Endothelial cell of umbilical vein (primary cell): Measurements from ENCODE around the gene SARS1. TPM values are rescaled to one million over a fixed set of nuclear protein-coding genes. Genes with fewer than 3 reads are reported as not detected.

ENCODE experiments used
- BruUV-seq: library from RNA; stranded (reverse); fragments of 400-500 nt; replicated peaks from 2 replicates; lab custom pipeline; 2021; lab: Mats Ljungman, UMichigan
- CTCF ChIA-PET: fragments of 300-600, 350-600 bp; sonication (Branson Sonifier 250); formaldehyde crosslinking; loops from one replicate; lab custom pipeline; 2021; ENCODE audit warnings: antibody characterized with exemption, inconsistent platforms; lab: Charles Lee
- POLR2A ChIA-PET: fragments of 300-600, 350-600 bp; sonication (Branson Sonifier 250); formaldehyde crosslinking; loops from one replicate; lab custom pipeline; 2021; ENCODE audit warnings: antibody characterized with exemption, inconsistent platforms; lab: Charles Lee
- DNase-seq: peaks from one replicate; pipeline ENCODE4 v3.0.0-alpha.2; 2011; ENCODE audit warnings: low read depth, low spot score
- FAIRE-seq: peaks from 2 replicates; lab custom pipeline; 2011; peaks lifted over from hg19 to GRCh38; lab: Jason Lieb, UNC
- H2AFZ ChIP-seq: 2 replicates; pipeline ENCODE4 v1.6.0; 2012; ENCODE audit warnings: low read depth, low read length, control low read depth, inconsistent platforms
- H3K27ac ChIP-seq: 2 replicates; pipeline ENCODE4 v1.5.1; 2011; ENCODE audit warnings: low read depth, mild to moderate bottlenecking, control low read depth, low read length, moderate library complexity; ENCODE audit not compliant: insufficient read depth
- H3K27me3 ChIP-seq, 2 experiments: 2 replicates each; pipeline versions ENCODE4 v1.6.0 to v1.6.1; 2011; ENCODE audit warnings: low read length in 2 of 2, mixed read lengths in 1 of 2; ENCODE audit not compliant: control insufficient read depth in 2 of 2, insufficient read depth in 2 of 2
- H3K36me3 ChIP-seq, 2 experiments: 2 replicates in 1 of 2; 3 replicates in 1 of 2; pipeline ENCODE4 v1.5.1; 2011; ENCODE audit warnings: low read length in 2 of 2, mild to moderate bottlenecking in 1 of 2, moderate library complexity in 1 of 2; ENCODE audit not compliant: control insufficient read depth in 2 of 2, insufficient read depth in 2 of 2; ENCODE audit errors: extremely low read depth in 1 of 2
- H3K4me1 ChIP-seq: 3 replicates; pipeline ENCODE4 v1.5.1; 2011; ENCODE audit warnings: mild to moderate bottlenecking, low read length; ENCODE audit not compliant: control insufficient read depth, insufficient read depth; ENCODE audit errors: extremely low read depth
- H3K4me2 ChIP-seq: 2 replicates; pipeline ENCODE4 v1.6.1; 2011; ENCODE audit warnings: low read length, control low read depth, mixed read lengths; ENCODE audit not compliant: insufficient read depth
- H3K4me3 ChIP-seq, 3 experiments: fragments of 200-600 bp in 1 of 3; sonication (generic), shearing (Covaris generic) in 1 of 3; replicated peaks in 1 of 3; 2 replicates each; pipeline ENCODE4 v1.5.1; 2011 to 2016; ENCODE audit warnings: control low read depth in 3 of 3, low read length in 3 of 3, mild to moderate bottlenecking in 2 of 3, inconsistent platforms in 1 of 3, low read depth in 1 of 3, moderate library complexity in 1 of 3; ENCODE audit not compliant: insufficient read depth in 1 of 3
- H3K79me2 ChIP-seq: 2 replicates; pipeline ENCODE4 v1.6.0; 2012; ENCODE audit warnings: low read length, inconsistent platforms; ENCODE audit not compliant: control insufficient read depth, insufficient read depth
- H3K9ac ChIP-seq: replicated peaks from 2 replicates; pipeline ENCODE3; 2011; ENCODE audit warnings: low read length, control low read depth; ENCODE audit not compliant: insufficient read depth; ENCODE audit errors: extremely low read depth
- H3K9me1 ChIP-seq: replicated peaks from 3 replicates; pipeline ENCODE4 v1.6.0; 2011; ENCODE audit warnings: mild to moderate bottlenecking, low read length; ENCODE audit not compliant: control insufficient read depth, insufficient read depth; ENCODE audit errors: extremely low read depth
- H3K9me3 ChIP-seq: replicated peaks from 2 replicates; pipeline ENCODE4 v1.5.1; 2012; ENCODE audit warnings: low read length, inconsistent platforms; ENCODE audit not compliant: control insufficient read depth, insufficient read depth
- H4K20me1 ChIP-seq: replicated peaks from 2 replicates; pipeline ENCODE3; 2011; ENCODE audit warnings: mild to moderate bottlenecking, low read length; ENCODE audit not compliant: control insufficient read depth, insufficient read depth; ENCODE audit errors: extremely low read depth
- EZH2 ChIP-seq: IDR thresholded peaks from 2 replicates; pipeline ENCODE4 v1.6.1; 2012; ENCODE audit warnings: borderline replicate concordance, low read depth, mild to moderate bottlenecking, moderate library complexity, low read length, inconsistent platforms; ENCODE audit not compliant: severe bottlenecking
- FOS ChIP-seq: IDR thresholded peaks from 2 replicates; pipeline ENCODE4 v1.6.1; 2011; ENCODE audit warnings: mild to moderate bottlenecking, low read length, moderate library complexity, borderline replicate concordance; ENCODE audit not compliant: insufficient read depth
- GATA2 ChIP-seq: IDR thresholded peaks from 2 replicates; pipeline ENCODE4 v1.7.0; 2011; ENCODE audit warnings: low read depth, mild to moderate bottlenecking, moderate library complexity, mixed read lengths, low read length; ENCODE audit not compliant: insufficient read length, insufficient read depth
- JUN ChIP-seq: IDR thresholded peaks from 2 replicates; pipeline ENCODE4 v1.6.1; 2011; ENCODE audit warnings: borderline replicate concordance, low read depth; ENCODE audit not compliant: insufficient read length, insufficient read depth
- MYC ChIP-seq: IDR thresholded peaks from one replicate; pipeline ENCODE4 v1.6.1; 2011; ENCODE audit warnings: mild to moderate bottlenecking, low read depth, low read length
- POLR2A ChIP-seq: IDR thresholded peaks from 2 replicates; pipeline ENCODE4 v1.6.1; 2012; ENCODE audit warnings: low read depth, mild to moderate bottlenecking, control low read depth, low read length
- POLR2AphosphoS5 ChIP-seq: IDR thresholded peaks from 2 replicates; pipeline ENCODE4 v1.6.1; 2012; ENCODE audit warnings: low read depth, mild to moderate bottlenecking, control low read depth, low read length, moderate library complexity; ENCODE audit not compliant: insufficient read depth
- dilution Hi-C: fragments of 300-500 bp; cut with MboI; formaldehyde crosslinking; loops from one replicate; pipeline ENCODE4 v1.15.0; 2019; ENCODE audit warnings: low sequenced_read_pairs; ENCODE audit not compliant: extremely low pct_ligation_motif_present
- intact Hi-C: fragments of 100-400 bp; cut with micrococcal nuclease; formaldehyde crosslinking; loops from one replicate; pipeline ENCODE4 v1.10.0; 2022
- polyA plus RNA-seq, 4 experiments: library from polyadenylated mRNA; depleted of rRNA in 3 of 4; stranded (reverse) in 3 of 4; unstranded in 1 of 4; fragments of >200 nt; gene quantifications; 2 replicates each; pipeline versions ENCODE4 v1.2.1 to v1.2.3, GENCODE V29; 2011 to 2012; ENCODE audit warnings: missing spikeins in 1 of 4
- total RNA-seq: library from RNA; stranded (reverse); gene quantifications from 2 replicates; pipeline ENCODE4 v1.2.3, GENCODE V29; 2021
- TF ChIP-seq, protein P1 (sequence below): IDR thresholded peaks from 2 replicates; pipeline ENCODE4 v1.6.1; 2011; ENCODE audit not compliant: insufficient read depth, insufficient read length
- TF ChIP-seq, protein P2 (sequence below), 2 donors: IDR thresholded peaks; 1 replicate in 1 of 2; 2 replicates in 1 of 2; pipeline ENCODE4 v1.5.1; 2011; ENCODE audit warnings: low read length in 2 of 2, mild to moderate bottlenecking in 2 of 2, moderate library complexity in 2 of 2, control low read depth in 1 of 2, inconsistent platforms in 1 of 2, low read depth in 1 of 2; ENCODE audit not compliant: insufficient read depth in 1 of 2; ENCODE audit errors: extremely low read depth in 1 of 2

The SARS1 gene
- total and polyA plus RNA-seq, 2 donors (not counting 3 experiments of a cell fraction or from before 2014, with no cell fraction given), result 110 to 178 TPM

GRCh38 chr1:109265016-109265415 is 51.3 kb downstream of the SARS1 start:
- no peaks in the 10 kb centered on the region for H3K9me1 ChIP-seq
- no peaks in the 10 kb centered on the region for H3K79me2 ChIP-seq
- dilution Hi-C loops, result no loop called here
- no peak for DNase-seq
- intact Hi-C loops, result no loop called here
- no peaks in the 10 kb centered on the region for H3K36me3 ChIP-seq
- TF ChIP-seq, protein P1, sequence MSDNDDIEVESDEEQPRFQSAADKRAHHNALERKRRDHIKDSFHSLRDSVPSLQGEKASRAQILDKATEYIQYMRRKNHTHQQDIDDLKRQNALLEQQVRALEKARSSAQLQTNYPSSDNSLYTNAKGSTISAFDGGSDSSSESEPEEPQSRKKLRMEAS, result no peak
- TF ChIP-seq, protein P2, sequence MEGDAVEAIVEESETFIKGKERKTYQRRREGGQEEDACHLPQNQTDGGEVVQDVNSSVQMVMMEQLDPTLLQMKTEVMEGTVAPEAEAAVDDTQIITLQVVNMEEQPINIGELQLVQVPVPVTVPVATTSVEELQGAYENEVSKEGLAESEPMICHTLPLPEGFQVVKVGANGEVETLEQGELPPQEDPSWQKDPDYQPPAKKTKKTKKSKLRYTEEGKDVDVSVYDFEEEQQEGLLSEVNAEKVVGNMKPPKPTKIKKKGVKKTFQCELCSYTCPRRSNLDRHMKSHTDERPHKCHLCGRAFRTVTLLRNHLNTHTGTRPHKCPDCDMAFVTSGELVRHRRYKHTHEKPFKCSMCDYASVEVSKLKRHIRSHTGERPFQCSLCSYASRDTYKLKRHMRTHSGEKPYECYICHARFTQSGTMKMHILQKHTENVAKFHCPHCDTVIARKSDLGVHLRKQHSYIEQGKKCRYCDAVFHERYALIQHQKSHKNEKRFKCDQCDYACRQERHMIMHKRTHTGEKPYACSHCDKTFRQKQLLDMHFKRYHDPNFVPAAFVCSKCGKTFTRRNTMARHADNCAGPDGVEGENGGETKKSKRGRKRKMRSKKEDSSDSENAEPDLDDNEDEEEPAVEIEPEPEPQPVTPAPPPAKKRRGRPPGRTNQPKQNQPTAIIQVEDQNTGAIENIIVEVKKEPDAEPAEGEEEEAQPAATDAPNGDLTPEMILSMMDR (IDR thresholded peaks at IDR 0.05; ENCODE audit: extremely low read depth in 1 of 2, insufficient read depth in 1 of 2, low read depth in 1 of 2, low read length in 2 of 2), result no peak
- no peak for TF ChIP-seq GATA2
- no peak for TF ChIP-seq FOS
- no peak for TF ChIP-seq JUN
- no peak for TF ChIP-seq EZH2
- TF ChIP-seq POLR2A, result no peak
- TF ChIP-seq MYC, result no peak
- no peak for TF ChIP-seq POLR2AphosphoS5
- no TSS peak for BruUV-seq
- no peak for FAIRE-seq
- H3K9ac ChIP-seq, result no peak overlapping the region
- H3K4me2 ChIP-seq, result no peak overlapping the region
- H4K20me1 ChIP-seq, result no peaks in the 10 kb centered on the region
- H3K27me3 ChIP-seq, result no peaks in the 10 kb centered on the region
- H2AFZ ChIP-seq, result no peak overlapping the region
- ChIA-PET CTCF (interaction anchor here (1.0 to 5.5 kb wide), 6 partner anchors 9 to 267 kb away, joined by 3 to 124 read pairs (median 8); partner anchors contain the start of gene SORT1), POLR2A (no interaction called here)
- no peak overlapping the region for H3K27ac ChIP-seq
- no peaks in the 10 kb centered on the region for H3K9me3 ChIP-seq
- no peak overlapping the region for H3K4me3 ChIP-seq
- H3K4me1 ChIP-seq, result no peaks in the 10 kb centered on the region
